ENCODE measurements around the gene OR10A4. TPM values are rescaled to one million over a fixed set of nuclear protein-coding genes. Genes with fewer than 3 reads are reported as not detected.

The OR10A4 gene
- total and polyA plus RNA-seq, 2 of the 4 experiments (the other 2 are of a cell fraction) = not detected

- no TSS peak for BruUV-seq (replicated peaks)
- Histone ChIP-seq H3K4me1 (ENCODE audit: control insufficient read depth, insufficient read depth, low read length) (no peaks in the 10 kb centered on the region), H3K79me1 (ENCODE audit: low read depth in 1 of 2, low read length in 2 of 2) (no peaks in the 10 kb centered on the region), H3K27me3 (ENCODE audit: control insufficient read depth, insufficient read depth, low read length) (no peaks in the 10 kb centered on the region), H2AK5ac (ENCODE audit: low read depth, low read length) (no peak overlapping the region), H3K9me3 (ENCODE audit: control insufficient read depth, insufficient read depth, low read length) (no peaks in the 10 kb centered on the region), H3K9ac (ENCODE audit: low read depth, low read length) (no peak overlapping the region), H4K8ac (ENCODE audit: low read depth in 2 of 2, low read length in 2 of 2) (no peak overlapping the region), H3K23ac (ENCODE audit: low read depth, low read length) (no peak overlapping the region), H3K9me1 (ENCODE audit: insufficient read depth, low read length) (no peaks in the 10 kb centered on the region), H4K5ac (ENCODE audit: low read depth, low read length) (no peak overlapping the region), H3K4me3 (ENCODE audit: insufficient read depth, low read depth, low read length) (no peak overlapping the region), H2BK15ac (ENCODE audit: low read depth, low read length) (no peak overlapping the region), H4K20me1 (ENCODE audit: insufficient read depth, low read length) (no peaks in the 10 kb centered on the region), H3K4me2 (ENCODE audit: low read depth, low read length) (no peak overlapping the region), H3K56ac (ENCODE audit: extremely low read depth, insufficient read depth, low read length) (no peak overlapping the region), H2BK20ac (ENCODE audit: low read depth, low read length) (no peak overlapping the region), H2AFZ (replicated peaks; ENCODE audit: low read length, poor library complexity) (no peak overlapping the region), H3K27ac (ENCODE audit: insufficient read depth, low read length) (no peak overlapping the region), H3K4ac (ENCODE audit: low read depth, low read length) (no peak overlapping the region), H4K91ac (ENCODE audit: insufficient read depth, low read depth, low read length) (no peak overlapping the region), H3K36me3 (ENCODE audit: control insufficient read depth, insufficient read depth, low read length) (no peaks in the 10 kb centered on the region), H3K14ac (replicated peaks; ENCODE audit: low read depth, low read length) (no peak overlapping the region), H3K18ac (ENCODE audit: low read depth, low read length) (no peak overlapping the region), H2AK9ac (replicated peaks; ENCODE audit: low read depth, low read length, poor library complexity) (no peak overlapping the region), H2BK120ac (ENCODE audit: low read depth, low read length) (no peak overlapping the region), H2BK5ac (ENCODE audit: low read depth, low read length, poor library complexity, severe bottlenecking) (no peak overlapping the region)
- CTCF ChIA-PET = no interaction called here
- ATAC-seq (ENCODE audit: low read depth) (no peak), DNase-seq (no peak)
- no peak for TF ChIP-seq RAD21 (IDR thresholded peaks at IDR 0.05; ENCODE audit: low read length)
- TF ChIP-seq SMC3 (IDR thresholded peaks at IDR 0.05; ENCODE audit: low read depth, low read length) = no peak
- TF ChIP-seq MXI1 (IDR thresholded peaks at IDR 0.05; ENCODE audit: borderline replicate concordance, low read depth, low read length) = no peak
- TF ChIP-seq BHLHE40 (IDR thresholded peaks at IDR 0.05; ENCODE audit: low read depth, low read length) = no peak
- no peak for TF ChIP-seq NFE2L2 (IDR thresholded peaks at IDR 0.05; ENCODE audit: low read depth, low read length)
- TF ChIP-seq RFX5 (IDR thresholded peaks at IDR 0.05; ENCODE audit: low read depth, low read length) = no peak
- no peak for TF ChIP-seq CEBPB (IDR thresholded peaks at IDR 0.05; ENCODE audit: low read depth, low read length)
- no peak for TF ChIP-seq USF2 (IDR thresholded peaks at IDR 0.05; ENCODE audit: low read depth, low read length)
- WGBS, 2 experiments (ENCODE audit: extremely low coverage in 2 of 2, insufficient read length in 1 of 2) = 60% methylated on average over 1 of the region's 2 CpGs; no CpG with 5 or more reads in 1 of the 2 experiments
- POLR2A ChIA-PET (ENCODE audit: unreplicated experiment) = no interaction called here
- in situ Hi-C loops (cut with MboI; ENCODE audit: low sequenced_read_pairs) = no loop called here
- dilution Hi-C loops (cut with HindIII; ENCODE audit: low sequenced_read_pairs, unreplicated experiment) = no loop called here
- intact Hi-C loops (cut with micrococcal nuclease) = no loop called here
Measured at GRCh38 chr11:6843670-6844069, 32.8 kb upstream of the OR10A4 start.

Data from IMR-90 (cell line).